Esophagus (tissue), 2 donors: ENCODE results near the gene LHFPL3. TPM values are rescaled to one million over a fixed set of nuclear protein-coding genes. Genes with fewer than 3 reads are reported as not detected.
"Not testable (repeated sequence)": the region's sequence is repeated elsewhere in the genome, so short reads cannot be mapped to it uniquely, and the experiment has no call there.

Source experiments
- H3K27ac ChIP-seq, 2 donors: one replicate each; pipeline ENCODE4 v1.5.1; 2013; ENCODE audit warnings: low read depth in 2 of 2, mild to moderate bottlenecking in 2 of 2, inconsistent platforms in 1 of 2, low read length in 1 of 2, moderate library complexity in 1 of 2
- H3K27me3 ChIP-seq, 2 donors: one replicate each; pipeline ENCODE4 v1.6.1; 2013; ENCODE audit warnings: low read length in 2 of 2, control low read depth in 1 of 2, mild to moderate bottlenecking in 1 of 2; ENCODE audit not compliant: insufficient read depth in 2 of 2, control insufficient read depth in 1 of 2
- H3K36me3 ChIP-seq, 2 donors: one replicate each; pipeline ENCODE4 v1.6.1; 2013; ENCODE audit warnings: low read length in 1 of 2; ENCODE audit not compliant: control insufficient read depth in 2 of 2, insufficient read depth in 2 of 2
- H3K4me1 ChIP-seq, 2 donors: one replicate each; pipeline ENCODE4 v1.6.1; 2013; ENCODE audit warnings: low read length in 1 of 2; ENCODE audit not compliant: control insufficient read depth in 2 of 2, insufficient read depth in 2 of 2
- H3K4me3 ChIP-seq, 2 donors: one replicate each; pipeline ENCODE4 v1.5.1; 2013; ENCODE audit warnings: low read length in 2 of 2, mild to moderate bottlenecking in 2 of 2, low read depth in 1 of 2, moderate library complexity in 1 of 2
- H3K9me3 ChIP-seq, 2 donors: one replicate each; pipeline ENCODE4 v1.6.1; 2013; ENCODE audit warnings: mild to moderate bottlenecking in 2 of 2, low read depth in 1 of 2, low read length in 1 of 2, moderate library complexity in 1 of 2; ENCODE audit not compliant: control insufficient read depth in 2 of 2, insufficient read depth in 1 of 2
- WGBS, 2 donors: extraction: QIAGEN DNeasy Blood & Tissue Kit; methylation state at CpG; one replicate each; pipeline ENCODE4 v1.1.7; 2013; 5-methylcytosine and 5-hydroxymethylcytosine counted together
- polyA plus RNA-seq, 2 donors: library from polyadenylated mRNA; stranded (reverse); fragments of 200-250 nt; gene quantifications; one replicate each; pipeline ENCODE4 v1.2.3, GENCODE V29; 2013
- donor health status: healthy with polysubstance abuse.
- donor health status: Bipolar disorder and iron deficiency.

The LHFPL3 gene
- polyA plus RNA-seq, 2 donors: not detected

DNA sequence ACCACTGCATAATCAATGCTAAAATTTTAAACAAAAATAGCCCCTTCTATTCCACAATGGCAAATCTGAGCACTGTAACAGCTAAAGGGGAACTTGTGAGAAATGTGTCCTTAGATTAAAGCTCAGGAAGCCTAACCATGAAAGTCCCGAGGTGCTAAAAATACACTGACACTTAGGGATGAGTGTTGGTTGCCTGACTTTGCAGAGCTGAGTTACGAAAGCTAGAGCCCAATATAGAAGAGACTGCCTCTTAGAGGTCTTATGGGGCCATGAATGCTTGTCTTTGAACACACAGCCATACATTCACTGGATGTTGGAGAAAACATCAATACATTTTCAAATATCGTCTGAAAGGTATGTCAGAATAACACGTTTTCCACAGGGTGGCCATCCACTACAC lies 209.7 kb downstream of the LHFPL3 start:
- Histone ChIP-seq H3K27ac (no peak overlapping the region), H3K4me1 (no peaks in the 10 kb centered on the region), H3K9me3 (no peaks in the 10 kb centered on the region), H3K4me3 (no peak overlapping the region), H3K36me3 (no peaks in the 10 kb centered on the region), H3K27me3 (no peaks in the 10 kb centered on the region)
- WGBS, 2 donors: 71 to 74% methylated on average over 4 of the region's 4 CpGs

DNA sequence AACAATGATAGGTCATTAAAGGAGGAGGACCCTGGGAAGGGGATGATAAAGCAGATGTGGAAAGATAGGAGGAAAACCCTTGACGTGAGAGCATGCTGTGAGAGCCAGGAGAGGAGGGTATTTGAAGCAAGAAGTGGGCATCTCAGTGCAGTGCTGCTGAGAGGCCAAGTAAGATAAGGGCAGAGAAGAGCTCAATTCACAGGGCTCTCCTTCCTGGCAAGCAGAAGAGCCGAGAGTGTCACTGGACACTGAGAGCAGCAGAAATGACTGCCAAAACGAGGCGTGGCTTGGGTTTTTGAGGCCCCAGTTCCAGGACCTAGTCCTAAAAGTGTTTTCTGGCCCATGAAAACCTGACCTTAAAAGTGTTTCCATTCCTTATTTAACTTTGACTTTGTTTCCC lies 213.5 kb downstream of the LHFPL3 start:
- H3K4me3 ChIP-seq: no peak overlapping the region
- H3K36me3 ChIP-seq: no peaks in the 10 kb centered on the region
- 50 to 64% methylated on average over 4 of the region's 4 CpGs for WGBS, 2 donors
- H3K9me3 ChIP-seq: no peaks in the 10 kb centered on the region
- H3K4me1 ChIP-seq: no peaks in the 10 kb centered on the region
- H3K27ac ChIP-seq: no peak overlapping the region
- H3K27me3 ChIP-seq: no peaks in the 10 kb centered on the region

DNA sequence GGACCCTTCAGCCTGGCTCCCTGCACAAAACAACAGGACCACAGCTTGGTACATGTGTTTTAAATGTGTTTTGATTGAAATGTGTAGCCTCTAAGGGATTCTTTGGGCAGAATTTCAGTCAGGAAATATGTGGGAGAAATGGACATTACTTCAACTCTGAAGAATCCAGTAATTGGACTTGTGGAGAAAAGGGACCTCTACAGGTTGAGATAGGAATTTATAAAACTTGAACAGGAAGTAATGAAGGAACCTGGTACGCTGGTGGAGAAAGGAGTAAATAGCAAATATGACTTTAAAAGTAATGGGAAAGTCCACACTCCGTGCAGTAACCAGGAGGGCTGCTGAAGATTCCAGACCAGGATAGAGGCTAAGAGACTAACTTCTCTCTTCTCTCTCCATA lies 220.5 kb downstream of the LHFPL3 start:
- no peaks in the 10 kb centered on the region for H3K4me1 ChIP-seq
- H3K27ac ChIP-seq: no peak overlapping the region
- H3K4me3 ChIP-seq: no peak overlapping the region
- no peaks in the 10 kb centered on the region for H3K27me3 ChIP-seq
- WGBS, 2 donors: 34 to 35% methylated on average over 2 of the region's 2 CpGs
- no peaks in the 10 kb centered on the region for H3K9me3 ChIP-seq
- no peaks in the 10 kb centered on the region for H3K36me3 ChIP-seq

DNA sequence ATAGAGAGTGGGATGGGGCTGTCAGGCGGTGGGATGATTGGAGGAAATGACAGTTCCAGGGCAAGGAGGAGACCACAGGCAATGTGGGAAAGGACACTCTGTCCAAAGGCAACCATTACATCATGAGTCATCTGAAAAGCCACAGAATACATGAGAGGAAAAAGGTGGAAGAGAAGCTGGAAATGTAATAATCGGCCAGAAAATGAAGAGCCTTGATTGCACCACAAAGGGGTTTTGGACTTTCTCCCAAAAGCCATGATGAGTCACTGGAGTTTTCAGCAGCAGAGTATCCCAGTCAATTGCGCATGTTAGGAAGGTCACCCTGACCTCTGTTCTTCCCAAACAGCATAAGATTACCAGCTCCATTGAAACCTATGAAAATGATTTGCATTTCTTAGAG lies 222.0 kb downstream of the LHFPL3 start:
- Histone ChIP-seq H3K9me3 (no peaks in the 10 kb centered on the region), H3K36me3 (no peaks in the 10 kb centered on the region), H3K27ac (no peak overlapping the region), H3K4me3 (no peak overlapping the region), H3K27me3 (no peaks in the 10 kb centered on the region), H3K4me1 (no peaks in the 10 kb centered on the region)
- 70 to 79% methylated on average over 3 of the region's 3 CpGs for WGBS, 2 donors

DNA sequence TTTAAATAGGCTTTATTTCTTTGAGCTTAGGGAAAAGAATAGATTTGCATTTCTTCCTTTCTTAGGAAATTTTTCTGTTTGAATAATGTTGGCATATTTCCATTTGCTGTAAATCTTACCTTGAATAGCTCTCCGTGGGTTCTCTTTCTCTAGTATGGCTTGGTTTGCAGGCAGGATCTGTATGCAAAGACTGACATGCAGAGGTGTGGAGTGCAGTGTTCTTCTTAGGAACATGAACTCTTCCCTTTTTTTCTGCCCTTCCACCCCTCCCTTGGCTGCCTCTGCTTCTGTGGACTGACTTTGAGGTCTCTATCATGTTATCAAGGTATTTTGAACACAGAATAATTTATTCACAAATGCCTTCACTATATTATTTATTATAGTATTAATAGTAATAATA lies 222.8 kb downstream of the LHFPL3 start:
- Histone ChIP-seq H3K27ac (no peak overlapping the region), H3K4me3 (no peak overlapping the region), H3K4me1 (no peaks in the 10 kb centered on the region), H3K36me3 (no peaks in the 10 kb centered on the region), H3K9me3 (no peaks in the 10 kb centered on the region), H3K27me3 (no peaks in the 10 kb centered on the region)
- 30 to 34% methylated on average over 1 of the region's 1 CpG for WGBS, 2 donors

DNA sequence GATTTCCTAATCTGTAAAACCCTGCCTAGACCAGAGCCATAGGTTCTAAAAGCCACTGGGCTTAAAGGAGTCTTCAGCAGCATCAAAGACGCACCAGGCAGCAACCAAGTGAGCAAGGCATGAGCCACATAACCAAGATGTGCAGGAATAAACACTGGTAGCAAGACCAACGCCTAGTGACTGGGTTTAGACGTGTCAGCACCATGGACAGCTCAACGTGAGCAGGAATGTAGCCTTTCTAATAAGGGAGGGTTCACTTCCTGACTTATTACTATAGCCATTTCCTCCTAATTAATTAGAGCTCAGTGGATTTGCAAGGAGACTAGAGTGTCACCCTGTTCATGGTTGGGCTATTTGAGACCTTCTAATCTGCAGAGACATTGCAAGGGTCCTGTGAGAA lies 223.7 kb downstream of the LHFPL3 start:
- Histone ChIP-seq H3K4me3 (no peak overlapping the region), H3K27me3 (no peaks in the 10 kb centered on the region), H3K9me3 (no peaks in the 10 kb centered on the region), H3K36me3 (no peaks in the 10 kb centered on the region), H3K27ac (no peak overlapping the region), H3K4me1 (no peaks in the 10 kb centered on the region)
- WGBS, 2 donors: 6 to 9% methylated on average over 4 of the region's 4 CpGs

DNA sequence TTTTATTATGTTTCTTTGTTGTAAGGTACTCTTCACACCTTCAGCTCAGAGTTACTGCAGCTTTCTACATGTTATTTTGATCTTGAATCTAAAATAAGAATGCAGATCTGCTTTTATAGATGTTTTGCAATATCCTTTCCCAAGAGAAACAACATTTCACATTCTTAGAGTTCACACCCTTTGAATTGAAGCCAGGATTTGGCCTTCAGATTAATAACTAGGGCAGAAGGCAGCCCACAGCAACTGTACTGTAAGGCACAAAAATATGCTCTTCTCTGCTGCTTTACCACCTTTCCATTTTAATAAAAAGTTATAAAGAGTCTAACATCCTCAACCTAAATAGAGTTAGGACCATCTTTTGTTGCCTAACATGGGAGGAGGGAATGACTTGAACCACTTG lies 224.7 kb downstream of the LHFPL3 start:
- Histone ChIP-seq H3K36me3 (no peaks in the 10 kb centered on the region), H3K4me1 (no peaks in the 10 kb centered on the region), H3K9me3 (no peaks in the 10 kb centered on the region), H3K27ac (no peak overlapping the region), H3K4me3 (no peak overlapping the region), H3K27me3 (no peaks in the 10 kb centered on the region)

DNA sequence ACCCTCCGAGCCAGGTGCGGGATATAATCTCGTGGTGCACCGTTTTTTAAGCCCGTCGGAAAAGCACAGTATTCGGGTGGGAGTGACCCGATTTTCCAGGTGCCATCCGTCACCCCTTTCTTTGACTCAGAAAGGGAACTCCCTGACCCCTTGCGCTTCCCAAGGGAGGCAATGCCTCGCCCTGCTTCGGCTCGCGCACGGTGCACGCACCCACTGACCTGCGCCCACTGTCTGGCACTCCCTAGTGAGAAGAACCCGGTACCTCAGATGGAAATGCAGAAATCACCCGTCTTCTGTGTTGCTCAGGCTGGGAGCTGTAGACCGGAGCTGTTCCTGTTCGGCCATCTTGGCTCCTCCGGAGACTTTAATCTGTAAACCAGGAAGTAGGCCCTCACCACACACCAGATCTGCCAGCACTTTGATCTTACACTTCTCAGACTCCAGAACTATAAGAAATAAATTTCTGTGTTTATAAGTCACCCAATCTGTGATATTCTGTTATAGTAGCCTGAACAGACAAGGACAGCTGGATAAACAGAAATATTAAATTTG lies 235.0 kb downstream of the LHFPL3 start:
- H3K36me3 ChIP-seq, H3K4me3 ChIP-seq, H3K9me3 ChIP-seq, H3K27me3 ChIP-seq, H3K27ac ChIP-seq, H3K4me1 ChIP-seq: not testable (repeated sequence)
- WGBS, 2 donors: 92 to 96% methylated on average over 15 to 22 of the region's 22 CpGs

DNA sequence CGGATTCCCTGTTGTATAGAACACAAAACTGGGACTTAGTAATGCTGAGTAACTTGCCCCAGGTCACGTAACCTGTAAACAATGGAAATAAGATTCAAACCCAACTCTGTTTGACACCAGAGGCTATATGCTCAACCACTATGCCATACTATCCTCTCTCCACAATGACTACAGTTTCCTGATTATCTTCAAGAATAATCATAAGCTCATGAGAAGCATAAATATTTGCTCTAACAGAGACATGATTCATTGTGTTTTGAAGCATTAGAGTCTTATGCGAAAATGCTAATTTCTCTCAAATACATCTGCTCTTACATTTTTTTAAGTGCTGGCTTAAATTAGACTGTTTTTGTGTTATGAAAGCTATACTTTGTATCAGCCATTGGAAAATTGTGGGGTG lies 241.3 kb downstream of the LHFPL3 start:
- 48 to 76% methylated on average over 3 of the region's 3 CpGs for WGBS, 2 donors
- Histone ChIP-seq H3K4me1 (no peaks in the 10 kb centered on the region), H3K27me3 (no peaks in the 10 kb centered on the region), H3K27ac (no peak overlapping the region), H3K36me3 (no peaks in the 10 kb centered on the region), H3K9me3 (peaks cover 0 to 3% of the 10 kb centered on the region in 2 donors), H3K4me3 (no peak overlapping the region)

DNA sequence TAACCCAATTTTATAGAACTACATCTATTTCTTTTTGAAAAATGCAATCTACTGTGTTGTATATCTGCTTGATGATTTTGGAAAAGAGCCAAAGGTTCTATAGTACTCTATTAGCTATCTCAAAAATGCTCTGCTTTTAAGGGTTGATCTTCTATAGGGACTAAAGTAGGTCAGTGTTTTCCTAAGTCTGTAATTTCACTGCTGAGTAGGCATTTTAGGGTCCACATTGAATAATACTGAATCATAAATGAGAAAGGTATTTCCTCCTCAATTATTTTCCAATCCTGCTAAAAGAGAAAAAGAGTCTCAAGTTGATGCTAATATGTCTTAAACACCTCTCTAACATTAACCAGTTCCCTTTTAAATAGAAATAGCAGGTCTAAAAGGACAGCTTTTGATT lies 244.2 kb downstream of the LHFPL3 start:
- Histone ChIP-seq H3K36me3 (no peaks in the 10 kb centered on the region), H3K27ac (no peak overlapping the region), H3K4me3 (no peak overlapping the region), H3K9me3 (peaks cover 0 to 2% of the 10 kb centered on the region in 2 donors), H3K4me1 (no peaks in the 10 kb centered on the region), H3K27me3 (no peaks in the 10 kb centered on the region)
